ENCODE measurements around the gene IL12A.
A peak's percentile ranks its signal among the peaks of the same experiment; 100 is the strongest.

IL12A gene

DNA sequence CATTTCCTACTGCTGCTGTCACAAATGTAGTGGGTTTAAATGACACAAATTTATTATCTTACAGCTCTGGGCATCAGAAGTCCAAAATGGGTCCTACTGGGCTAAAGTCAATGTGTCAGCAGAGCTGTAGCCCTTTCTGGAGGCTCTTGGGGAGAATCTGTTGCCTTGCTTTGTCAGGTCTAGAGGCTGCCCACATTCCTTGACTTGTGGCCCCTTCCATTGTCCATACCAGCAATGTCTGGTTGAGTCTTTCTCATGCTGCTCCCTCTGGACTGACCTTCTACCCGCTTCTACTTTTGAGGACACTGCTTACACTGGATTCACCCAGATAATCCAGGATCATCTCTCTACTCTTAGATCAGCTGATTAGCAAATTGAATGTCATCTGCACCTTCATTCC lies 3.0 kb downstream of the IL12A start:
- H3K27me3 ChIP-seq (ENCODE audit: control insufficient read depth in 1 of 2, insufficient read depth in 2 of 2, low read length in 2 of 2) = no peaks in the 10 kb centered on the region
- H3K27ac ChIP-seq (ENCODE audit: low read length) = peak overlapping the region; percentile 58
- no peak overlapping the region for H3K4me3 ChIP-seq (ENCODE audit: low read length in 2 of 2)
- no peaks in the 10 kb centered on the region for H3K9me3 ChIP-seq (ENCODE audit: control insufficient read depth in 2 of 2, low read length in 2 of 2)
- H3K36me3 ChIP-seq (ENCODE audit: control insufficient read depth in 2 of 2, insufficient read depth in 2 of 2, low read length in 2 of 2) = peaks cover 3 to 4% of the 10 kb centered on the region in 2 donors
- no peak overlapping the region for H3K9ac ChIP-seq (ENCODE audit: low read length in 2 of 2)
- H3K4me1 ChIP-seq (ENCODE audit: control insufficient read depth, insufficient read depth, low read length) = peaks cover 36% of the 10 kb centered on the region

- H3K9me3 ChIP-seq (ENCODE audit: control insufficient read depth in 2 of 2, low read length in 2 of 2) = no peaks in the 10 kb centered on the region
- peak overlapping the region in 1 of 2 donors; percentile 2 for H3K4me3 ChIP-seq (ENCODE audit: low read length in 2 of 2)
- H3K27ac ChIP-seq (ENCODE audit: low read length) = peak overlapping the region; percentile 58
- peaks cover 36% of the 10 kb centered on the region for H3K4me1 ChIP-seq (ENCODE audit: control insufficient read depth, insufficient read depth, low read length)
- no peaks in the 10 kb centered on the region for H3K27me3 ChIP-seq (ENCODE audit: control insufficient read depth in 1 of 2, insufficient read depth in 2 of 2, low read length in 2 of 2)
- H3K9ac ChIP-seq (ENCODE audit: low read length in 2 of 2) = no peak overlapping the region
- peaks cover 3 to 4% of the 10 kb centered on the region in 2 donors for H3K36me3 ChIP-seq (ENCODE audit: control insufficient read depth in 2 of 2, insufficient read depth in 2 of 2, low read length in 2 of 2)
These were observed 4.0 kb downstream of the IL12A start for GRCh38 chr3:159992589-159992988.

DNA sequence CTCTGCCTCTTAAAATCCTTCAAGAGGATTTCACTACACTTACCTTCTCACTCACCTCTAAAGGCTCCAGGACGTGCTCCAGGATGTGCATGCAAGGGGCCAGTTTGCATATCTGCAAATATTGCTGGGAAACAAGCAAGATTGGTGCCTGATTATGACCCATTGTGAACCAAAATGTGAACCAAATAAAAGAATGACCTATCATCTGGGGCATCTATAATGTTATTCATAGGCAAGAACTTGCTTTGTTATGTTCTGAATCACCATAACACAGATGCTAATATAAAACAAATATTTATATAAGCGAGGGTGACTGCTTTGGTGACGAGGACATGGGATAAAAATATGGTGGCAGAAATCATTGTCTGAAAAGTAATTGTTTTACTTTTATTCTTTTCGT lies 5.5 kb downstream of the IL12A start:
- Histone ChIP-seq H3K27me3 (ENCODE audit: control insufficient read depth in 1 of 2, insufficient read depth in 2 of 2, low read length in 2 of 2) (no peaks in the 10 kb centered on the region), H3K4me1 (ENCODE audit: control insufficient read depth, insufficient read depth, low read length) (peaks cover 28% of the 10 kb centered on the region), H3K36me3 (ENCODE audit: control insufficient read depth in 2 of 2, insufficient read depth in 2 of 2, low read length in 2 of 2) (peaks cover 3 to 4% of the 10 kb centered on the region in 2 donors), H3K27ac (ENCODE audit: low read length) (no peak overlapping the region), H3K4me3 (ENCODE audit: low read length in 2 of 2) (no peak overlapping the region), H3K9ac (ENCODE audit: low read length in 2 of 2) (no peak overlapping the region), H3K9me3 (ENCODE audit: control insufficient read depth in 2 of 2, low read length in 2 of 2) (no peaks in the 10 kb centered on the region)

DNA sequence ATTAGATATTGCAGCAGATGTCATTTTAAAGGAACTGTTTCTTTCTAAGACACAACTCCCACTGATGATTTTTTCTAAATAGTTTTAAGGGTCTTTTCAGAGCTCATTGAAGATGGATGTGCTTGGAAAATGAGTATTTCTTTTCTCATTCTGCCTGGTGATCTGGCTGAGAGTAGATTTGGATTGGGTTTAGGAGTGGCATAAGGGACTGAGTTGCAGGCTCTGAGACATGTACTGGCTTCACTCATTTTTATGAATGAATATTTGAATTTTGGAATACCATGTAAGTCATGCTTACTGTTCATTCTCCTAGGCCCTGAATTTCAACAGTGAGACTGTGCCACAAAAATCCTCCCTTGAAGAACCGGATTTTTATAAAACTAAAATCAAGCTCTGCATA lies 6.5 kb downstream of the IL12A start:
- Histone ChIP-seq H3K27ac (ENCODE audit: low read length) (no peak overlapping the region), H3K9ac (ENCODE audit: low read length in 2 of 2) (no peak overlapping the region)

GRCh38 chr3:159996018-159996417 lies 7.4 kb downstream of the IL12A start:
- no peak overlapping the region for H3K4me3 ChIP-seq (ENCODE audit: low read length in 2 of 2)
- H3K36me3 ChIP-seq (ENCODE audit: control insufficient read depth in 2 of 2, insufficient read depth in 2 of 2, low read length in 2 of 2) = peaks cover 3 to 4% of the 10 kb centered on the region in 2 donors
- H3K9me3 ChIP-seq (ENCODE audit: control insufficient read depth in 2 of 2, low read length in 2 of 2) = no peaks in the 10 kb centered on the region
- no peaks in the 10 kb centered on the region for H3K27me3 ChIP-seq (ENCODE audit: control insufficient read depth in 1 of 2, insufficient read depth in 2 of 2, low read length in 2 of 2)
- no peak overlapping the region for H3K9ac ChIP-seq (ENCODE audit: low read length in 2 of 2)
- H3K27ac ChIP-seq (ENCODE audit: low read length) = no peak overlapping the region
- peaks cover 14% of the 10 kb centered on the region for H3K4me1 ChIP-seq (ENCODE audit: control insufficient read depth, insufficient read depth, low read length)

More for the DNA sequence above, 6.5 kb downstream of the IL12A start:
- Histone ChIP-seq H3K27me3 (ENCODE audit: control insufficient read depth in 1 of 2, insufficient read depth in 2 of 2, low read length in 2 of 2) (no peaks in the 10 kb centered on the region), H3K36me3 (ENCODE audit: control insufficient read depth in 2 of 2, insufficient read depth in 2 of 2, low read length in 2 of 2) (peaks cover 3 to 4% of the 10 kb centered on the region in 2 donors), H3K9me3 (ENCODE audit: control insufficient read depth in 2 of 2, low read length in 2 of 2) (no peaks in the 10 kb centered on the region), H3K4me1 (ENCODE audit: control insufficient read depth, insufficient read depth, low read length) (peaks cover 19% of the 10 kb centered on the region), H3K4me3 (ENCODE audit: low read length in 2 of 2) (no peak overlapping the region)

- Histone ChIP-seq H3K27ac (ENCODE audit: low read length) (no peak overlapping the region), H3K27me3 (ENCODE audit: control insufficient read depth in 1 of 2, insufficient read depth in 2 of 2, low read length in 2 of 2) (no peaks in the 10 kb centered on the region), H3K4me3 (ENCODE audit: low read length in 2 of 2) (no peak overlapping the region), H3K9ac (ENCODE audit: low read length in 2 of 2) (no peak overlapping the region), H3K4me1 (ENCODE audit: control insufficient read depth, insufficient read depth, low read length) (peaks cover 11% of the 10 kb centered on the region), H3K9me3 (ENCODE audit: control insufficient read depth in 2 of 2, low read length in 2 of 2) (no peaks in the 10 kb centered on the region), H3K36me3 (ENCODE audit: control insufficient read depth in 2 of 2, insufficient read depth in 2 of 2, low read length in 2 of 2) (peaks cover 2 to 3% of the 10 kb centered on the region in 2 donors)
These were observed 8.3 kb downstream of the IL12A start for GRCh38 chr3:159996959-159997358.

GRCh38 chr3:160001148-160001760 lies 12.6 kb downstream of the IL12A start:
- Histone ChIP-seq H3K4me1 (ENCODE audit: control insufficient read depth, insufficient read depth, low read length) (peaks cover 5% of the 10 kb centered on the region), H3K9ac (ENCODE audit: low read length in 2 of 2) (no peak overlapping the region), H3K4me3 (ENCODE audit: low read length in 2 of 2) (no peak overlapping the region), H3K27me3 (ENCODE audit: control insufficient read depth in 1 of 2, insufficient read depth in 2 of 2, low read length in 2 of 2) (no peaks in the 10 kb centered on the region), H3K9me3 (ENCODE audit: control insufficient read depth in 2 of 2, low read length in 2 of 2) (no peaks in the 10 kb centered on the region), H3K27ac (ENCODE audit: low read length) (no peak overlapping the region), H3K36me3 (ENCODE audit: control insufficient read depth in 2 of 2, insufficient read depth in 2 of 2, low read length in 2 of 2) (no peaks in the 10 kb centered on the region)

GRCh38 chr3:160001850-160002623 lies 13.4 kb downstream of the IL12A start:
- H3K9me3 ChIP-seq (ENCODE audit: control insufficient read depth in 2 of 2, low read length in 2 of 2) = no peaks in the 10 kb centered on the region

GRCh38 chr3:160003520-160004128 lies 15.0 kb downstream of the IL12A start:
- no peak overlapping the region for H3K9ac ChIP-seq (ENCODE audit: low read length in 2 of 2)
- H3K9me3 ChIP-seq (ENCODE audit: control insufficient read depth in 2 of 2, low read length in 2 of 2) = no peaks in the 10 kb centered on the region
- no peaks in the 10 kb centered on the region for H3K36me3 ChIP-seq (ENCODE audit: control insufficient read depth in 2 of 2, insufficient read depth in 2 of 2, low read length in 2 of 2)
- H3K4me1 ChIP-seq (ENCODE audit: control insufficient read depth, insufficient read depth, low read length) = peaks cover 8% of the 10 kb centered on the region
- no peak overlapping the region for H3K4me3 ChIP-seq (ENCODE audit: low read length in 2 of 2)
- H3K27me3 ChIP-seq (ENCODE audit: control insufficient read depth in 1 of 2, insufficient read depth in 2 of 2, low read length in 2 of 2) = no peaks in the 10 kb centered on the region
- no peak overlapping the region for H3K27ac ChIP-seq (ENCODE audit: low read length)

More at GRCh38 chr3:160001850-160002623, 13.4 kb downstream of the IL12A start:
- H3K9ac ChIP-seq (ENCODE audit: low read length in 2 of 2) = no peak overlapping the region
- H3K36me3 ChIP-seq (ENCODE audit: control insufficient read depth in 2 of 2, insufficient read depth in 2 of 2, low read length in 2 of 2) = no peaks in the 10 kb centered on the region
- no peak overlapping the region for H3K4me3 ChIP-seq (ENCODE audit: low read length in 2 of 2)
- H3K27ac ChIP-seq (ENCODE audit: low read length) = no peak overlapping the region
- H3K27me3 ChIP-seq (ENCODE audit: control insufficient read depth in 1 of 2, insufficient read depth in 2 of 2, low read length in 2 of 2) = no peaks in the 10 kb centered on the region
- peaks cover 8% of the 10 kb centered on the region for H3K4me1 ChIP-seq (ENCODE audit: control insufficient read depth, insufficient read depth, low read length)

DNA sequence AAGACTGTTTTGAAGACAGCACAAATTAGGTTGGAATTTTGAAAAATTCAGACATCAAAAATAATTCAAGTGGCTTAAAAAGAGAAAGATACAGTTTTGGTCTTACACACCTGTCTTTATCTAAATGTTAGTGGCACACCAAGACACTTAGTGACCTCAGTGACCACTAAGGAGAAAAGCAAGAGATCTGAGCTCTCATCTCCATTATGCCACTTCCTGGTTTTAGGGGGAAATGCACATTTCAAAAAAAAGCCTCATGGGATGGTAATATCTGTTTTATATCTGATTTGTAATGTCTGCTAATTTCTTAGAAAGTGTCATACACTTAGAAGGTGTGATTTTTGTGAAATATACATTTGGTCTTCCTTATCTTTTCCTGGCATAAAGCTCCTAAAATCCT lies 16.4 kb downstream of the IL12A start:
- Histone ChIP-seq H3K9me3 (ENCODE audit: control insufficient read depth in 2 of 2, low read length in 2 of 2) (no peaks in the 10 kb centered on the region), H3K36me3 (ENCODE audit: control insufficient read depth in 2 of 2, insufficient read depth in 2 of 2, low read length in 2 of 2) (no peaks in the 10 kb centered on the region), H3K4me1 (ENCODE audit: control insufficient read depth, insufficient read depth, low read length) (peaks cover 8% of the 10 kb centered on the region), H3K27me3 (ENCODE audit: control insufficient read depth in 1 of 2, insufficient read depth in 2 of 2, low read length in 2 of 2) (no peaks in the 10 kb centered on the region), H3K27ac (ENCODE audit: low read length) (no peak overlapping the region), H3K4me3 (ENCODE audit: low read length in 2 of 2) (no peak overlapping the region), H3K9ac (ENCODE audit: low read length in 2 of 2) (no peak overlapping the region)

Data from stomach smooth muscle (tissue), 2 donors.